WTC11 (cell line): ENCODE results near the gene TMEM190. TPM values are rescaled to one million over a fixed set of nuclear protein-coding genes. Genes with fewer than 3 reads are reported as not detected.

Experiments used
- ATAC-seq: fragments of 200-7000 bp; cut with Tn5 transposase; 2 replicates; pipeline ENCODE4 v1.10.0; 2021; ENCODE audit warnings: mild to moderate bottlenecking, moderate library complexity
- CTCF ChIA-PET: fragments of 300-600 bp; sonication (Branson Sonifier 250); formaldehyde crosslinking; loops from one replicate; lab custom pipeline; 2021; ENCODE audit warnings: antibody characterized with exemption; lab: Charles Lee
- POLR2A ChIA-PET: fragments of 350-600 bp; sonication (Branson Sonifier 250); formaldehyde crosslinking; loops from one replicate; lab custom pipeline; 2021; ENCODE audit warnings: antibody characterized with exemption; lab: Charles Lee
- DNase-seq: peaks from one replicate; pipeline ENCODE4 v3.0.0; 2021; ENCODE audit warnings: low spot score
- H3K27ac Mint-ChIP-seq: 2 replicates; pipeline ENCODE4 v1.8.0; 2021; ENCODE audit warnings: mixed read lengths
- H3K27me3 Mint-ChIP-seq: 2 replicates; pipeline ENCODE4 v1.8.0; 2021; ENCODE audit warnings: low read depth, mild to moderate bottlenecking, moderate library complexity, mixed read lengths
- H3K36me3 Mint-ChIP-seq: 2 replicates; pipeline ENCODE4 v1.8.0; 2021; ENCODE audit warnings: mixed read lengths
- H3K4me1 Mint-ChIP-seq: 2 replicates; pipeline ENCODE4 v1.8.0; 2022; ENCODE audit warnings: mixed read lengths
- H3K4me3 Mint-ChIP-seq: 2 replicates; pipeline ENCODE4 v1.8.0; 2021; ENCODE audit warnings: mild to moderate bottlenecking, moderate library complexity, mixed read lengths
- H3K9me3 Mint-ChIP-seq: 2 replicates; pipeline ENCODE4 v1.8.0; 2021; ENCODE audit warnings: mixed read lengths
- AFF4 ChIP-seq: sonication (generic); formaldehyde crosslinking; IDR thresholded peaks from 2 replicates; pipeline ENCODE4 v1.8.1; 2023; ENCODE audit warnings: mild to moderate bottlenecking, missing genetic modification reagents, borderline replicate concordance
- ARID4B ChIP-seq: sonication (generic); formaldehyde crosslinking; IDR thresholded peaks from 2 replicates; pipeline ENCODE4 v1.8.0; 2023; ENCODE audit warnings: missing genetic modification reagents, mild to moderate bottlenecking, borderline replicate concordance
- CTCF ChIP-seq: fragments of 200-600 bp; IDR thresholded peaks from 2 replicates; pipeline ENCODE4 v1.8.0; 2022; ENCODE audit warnings: antibody characterized with exemption
- E2F1 ChIP-seq: sonication (generic); formaldehyde crosslinking; IDR thresholded peaks from 2 replicates; pipeline ENCODE4 v1.8.0; 2022; ENCODE audit warnings: mild to moderate bottlenecking, missing genetic modification reagents
- E2F4 ChIP-seq: sonication (generic); formaldehyde crosslinking; IDR thresholded peaks from 2 replicates; pipeline ENCODE4 v1.8.1; 2022; ENCODE audit warnings: low read depth, mild to moderate bottlenecking, moderate library complexity, missing genetic modification reagents, borderline replicate concordance
- MLX ChIP-seq: sonication (generic); formaldehyde crosslinking; IDR thresholded peaks from 2 replicates; pipeline ENCODE4 v1.8.1; 2023; ENCODE audit warnings: mild to moderate bottlenecking, missing genetic modification reagents, moderate library complexity
- PRRX2 ChIP-seq: fragments of 250-450 bp; sonication (Bioruptor Pico); IDR thresholded peaks from 2 replicates; pipeline ENCODE4 v1.8.0; 2021; ENCODE audit warnings: mild to moderate bottlenecking
- TEAD1 ChIP-seq: sonication (generic); formaldehyde crosslinking; IDR thresholded peaks from 2 replicates; pipeline ENCODE4 v1.8.0; 2022; ENCODE audit warnings: mild to moderate bottlenecking, missing genetic modification reagents
- ZSCAN18 ChIP-seq: fragments of 250-450 bp; sonication (Bioruptor Pico); IDR thresholded peaks from 2 replicates; pipeline ENCODE4 v2.1.2; 2022; ENCODE audit warnings: mild to moderate bottlenecking, moderate library complexity
- total RNA-seq: library from RNA; stranded (reverse); gene quantifications from 3 replicates; pipeline ENCODE4 v1.2.3, GENCODE V29; 2021

Gene TMEM190
- total RNA-seq, 1 experiment from 2014 or later, result 0.33 TPM

- TF ChIP-seq ARID4B (CRISPR knock-in tag) (no peak), PRRX2 (no peak), MLX (CRISPR knock-in tag) (no peak), ZSCAN18 (CRISPR knock-in tag) (no peak)
Observed at GRCh38 chr19:55410168-55410567, 33.5 kb downstream of the TMEM190 start (continued).

- H3K9me3 Mint-ChIP-seq, result no peaks in the 10 kb centered on the region
- H3K27me3 Mint-ChIP-seq, result peaks cover 78% of the 10 kb centered on the region
- H3K36me3 Mint-ChIP-seq, result no peaks in the 10 kb centered on the region
- no peak overlapping the region for H3K4me3 Mint-ChIP-seq
- CTCF ChIA-PET, result interaction anchor here (0.6 to 3.2 kb wide), 41 partner anchors 10 to 537 kb away, joined by 3 to 16 read pairs (median 4); partner anchors contain the start of genes DNAAF3, HSPBP1, KMT5C and PPP6R1
- ATAC-seq (peak; percentile 97), DNase-seq (peak; percentile 71)
- H3K27ac Mint-ChIP-seq, result no peak overlapping the region; the same call in 1 of the 2 replicates
- peaks cover 2% of the 10 kb centered on the region for H3K4me1 Mint-ChIP-seq
- TF ChIP-seq CTCF (peak; percentile 40), E2F1 (CRISPR knock-in tag) (no peak), E2F4 (no peak), AFF4 (CRISPR knock-in tag) (no peak), TEAD1 (no peak)
- POLR2A ChIA-PET, result interaction anchor here (0.7 to 0.9 kb wide), 2 partner anchors 79 to 202 kb away, joined by 4 read pairs; no protein-coding TSS in a partner anchor
Observed at GRCh38 chr19:55418185-55418584, 41.6 kb downstream of the TMEM190 start.
